HepG2 (cell line): ENCODE measurements around the gene KCNK2. TPM values are rescaled to one million over a fixed set of nuclear protein-coding genes. Genes with fewer than 3 reads are reported as not detected.

Source experiments
- ATAC-seq: fragments of 200-7000 bp; cut with Tn5 transposase; 3 replicates; pipeline ENCODE4 v1.9.1; 2020; ENCODE audit warnings: mild to moderate bottlenecking, moderate library complexity
- BruUV-seq: library from RNA; stranded (reverse); fragments of 400-500 nt; replicated peaks from 2 replicates; lab custom pipeline; 2021; lab: Mats Ljungman, UMichigan
- CTCF ChIA-PET: fragments of 300-600 bp; formaldehyde crosslinking; extraction: SDS; loops from one replicate; lab custom pipeline; 2021; ENCODE audit warnings: low total read pairs, inconsistent platforms, low intra/inter-chr PET ratio; lab: Yijun Ruan, JAX
- POLR2A ChIA-PET: fragments of 350-600 bp; sonication (Branson Sonifier 250); formaldehyde crosslinking; loops from one replicate; lab custom pipeline; 2020; ENCODE audit warnings: antibody characterized with exemption, inconsistent platforms; lab: Yijun Ruan, JAX
- DNase-seq: peaks from one replicate; pipeline ENCODE4 v3.0.0-alpha.2; 2015; ENCODE audit warnings: low spot score
- FAIRE-seq: peaks from 3 replicates; lab custom pipeline; 2011; peaks lifted over from hg19 to GRCh38; lab: Jason Lieb, UNC
- H2AFZ ChIP-seq: one replicate; pipeline ENCODE4 v1.6.1; 2011; ENCODE audit warnings: low read length, inconsistent platforms
- H3K27ac ChIP-seq: fragments of 300-600 bp; 3 replicates; pipeline ENCODE4 v1.8.0; 2011; ENCODE audit warnings: mixed run types, mild to moderate bottlenecking, mixed read lengths, low read length, inconsistent platforms; ENCODE audit not compliant: insufficient read depth; ENCODE audit errors: extremely low read length
- H3K27me3 ChIP-seq, 2 experiments: fragments of 200-600 bp in 1 of 2; 2 replicates in 1 of 2; 3 replicates in 1 of 2; pipeline versions ENCODE4 v1.6.0 to v1.8.0; 2011; ENCODE audit warnings: low read length in 2 of 2, mild to moderate bottlenecking in 2 of 2, moderate library complexity in 2 of 2, inconsistent platforms in 1 of 2; ENCODE audit not compliant: insufficient read depth in 2 of 2, control insufficient read depth in 1 of 2
- H3K36me3 ChIP-seq, 2 experiments: fragments of 200-600 bp in 1 of 2; replicated peaks in 1 of 2; 2 replicates in 1 of 2; 3 replicates in 1 of 2; pipeline versions ENCODE4 v1.5.1 to v1.8.0; 2011; ENCODE audit warnings: low read length in 2 of 2, inconsistent platforms in 1 of 2; ENCODE audit not compliant: insufficient read depth in 2 of 2, control insufficient read depth in 1 of 2
- H3K4me1 ChIP-seq: 2 replicates; pipeline ENCODE4 v1.5.1; 2012; ENCODE audit warnings: low read length, inconsistent platforms; ENCODE audit not compliant: insufficient read depth
- H3K4me2 ChIP-seq: 2 replicates; pipeline ENCODE4 v1.6.0; 2011; ENCODE audit warnings: low read depth, low read length, inconsistent platforms
- H3K4me3 ChIP-seq, 3 experiments: fragments of 200-600 bp in 1 of 3; sonication (generic), shearing (Covaris generic) in 1 of 3; replicated peaks in 1 of 3; 2 replicates each; pipeline ENCODE4 v1.5.1; 2011 to 2016; ENCODE audit warnings: low read length in 3 of 3, inconsistent platforms in 2 of 3, low read depth in 2 of 3, mild to moderate bottlenecking in 2 of 3, control low read depth in 1 of 3, mixed read lengths in 1 of 3; ENCODE audit not compliant: insufficient read depth in 1 of 3
- H3K79me2 ChIP-seq: one replicate; pipeline ENCODE4 v1.6.1; 2011; ENCODE audit warnings: low read length, inconsistent platforms; ENCODE audit not compliant: insufficient read depth
- H3K9ac ChIP-seq: 2 replicates; pipeline ENCODE4 v1.6.0; 2011; ENCODE audit warnings: mild to moderate bottlenecking, low read depth, low read length, inconsistent platforms; ENCODE audit not compliant: insufficient read depth
- H3K9me3 ChIP-seq: 2 replicates; pipeline ENCODE4 v1.5.1; 2012; ENCODE audit warnings: mild to moderate bottlenecking, low read length
- H4K20me1 ChIP-seq: 2 replicates; pipeline ENCODE4 v1.6.0; 2011; ENCODE audit warnings: inconsistent platforms, mild to moderate bottlenecking, low read length, moderate library complexity; ENCODE audit not compliant: insufficient read depth
- SMC3 ChIP-seq: IDR thresholded peaks from 2 replicates; pipeline ENCODE4 v1.6.1; 2011; ENCODE audit warnings: low read length, improper control_type of control experiment
- STAG1 ChIP-seq: sonication (generic); formaldehyde crosslinking; IDR thresholded peaks from 2 replicates; pipeline ENCODE4 v1.4.0; 2020; ENCODE audit warnings: missing genetic modification reagents
- WGBS: methylation state at CpG from one replicate; pipeline ENCODE4 v1.1.6; 2017; ENCODE audit warnings: low lambda C conversion rate; 5-methylcytosine and 5-hydroxymethylcytosine counted together
- in situ Hi-C: cut with HindIII; loops from 2 replicates; pipeline ENCODE4 v1.10.0; 2017; ENCODE audit warnings: low pct_unique_long_range_greater_than_20kb; ENCODE audit not compliant: extremely low pct_ligation_motif_present
- intact Hi-C: fragments of 100-400 bp; cut with micrococcal nuclease; formaldehyde crosslinking; loops from one replicate; pipeline ENCODE4 v1.10.0; 2022; ENCODE audit not compliant: unreplicated experiment
- polyA plus RNA-seq, 8 experiments: library from polyadenylated mRNA; depleted of rRNA in 3 of 8; stranded (reverse) in 7 of 8; unstranded in 1 of 8; fragments of >200 nt; fragmentation: Illumina TruSeq in 4 of 8; extraction: Trizol in 4 of 8; gene quantifications; 2 replicates each; pipeline versions ENCODE4 v1.2.1 to v1.2.3, GENCODE V29; 2011 to 2016; ENCODE audit warnings: low read depth in 4 of 8, missing spikeins in 1 of 8, mixed read lengths in 1 of 8; ENCODE audit not compliant: insufficient read depth in 1 of 8
- total RNA-seq, 5 experiments: library from RNA; depleted of rRNA; stranded (reverse); fragments of >200 nt; fragmentation: Illumina TruSeq; extraction: Trizol; gene quantifications; 2 replicates each; pipeline ENCODE4 v1.2.3, GENCODE V29; 2016; ENCODE audit warnings: low read depth in 1 of 5
- TF ChIP-seq, protein P1 (sequence below): sonication (generic); formaldehyde crosslinking; IDR thresholded peaks from 2 replicates; pipeline ENCODE4 v1.5.0; 2020; ENCODE audit warnings: mild to moderate bottlenecking, missing genetic modification reagents, moderate library complexity
- TF ChIP-seq, protein P2 (sequence below): sonication (generic); formaldehyde crosslinking; IDR thresholded peaks from 2 replicates; pipeline ENCODE4 v1.5.0; 2020; ENCODE audit warnings: mild to moderate bottlenecking, missing genetic modification reagents, borderline replicate concordance

Gene KCNK2
- total and polyA plus RNA-seq, 2 of the 13 experiments (the other 11 are each of a cell fraction or from before 2014, with no cell fraction given): not detected

DNA sequence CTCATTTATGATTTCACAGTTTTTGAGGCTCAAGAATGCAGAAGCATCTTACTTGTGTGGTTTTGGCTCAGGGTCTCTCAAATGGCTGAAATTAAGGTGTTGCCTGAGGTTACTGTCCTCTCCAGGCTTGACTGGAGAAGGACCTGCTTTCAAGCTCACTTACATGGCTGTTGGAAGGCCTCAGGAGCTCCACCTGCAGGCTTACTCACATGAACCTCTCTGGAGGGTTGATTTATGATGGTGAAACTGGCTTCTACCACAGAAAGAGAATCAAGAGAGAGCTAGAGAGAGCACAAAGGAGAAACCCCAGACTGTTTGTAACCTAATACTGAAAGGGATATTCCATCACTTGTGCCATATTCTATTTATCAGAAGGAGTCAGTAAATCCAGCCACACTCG is 6.2 kb upstream of the KCNK2 start:
- Histone ChIP-seq H3K36me3 (no peaks in the 10 kb centered on the region), H3K27ac (no peak overlapping the region), H3K27me3 (0 out of 5 replicates have a peak, but pooled peaks cover 0 to 8% of the 10 kb centered on the region in 2 experiments), H4K20me1 (no peaks in the 10 kb centered on the region), H2AFZ (no peak overlapping the region), H3K79me2 (no peaks in the 10 kb centered on the region), H3K9ac (no peak overlapping the region), H3K4me1 (no peaks in the 10 kb centered on the region), H3K9me3 (no peaks in the 10 kb centered on the region), H3K4me2 (no peak overlapping the region), H3K4me3 (no peak overlapping the region)
- peak; percentile 43 for TF ChIP-seq STAG1 (CRISPR knock-in tag)
- TF ChIP-seq, protein P1, sequence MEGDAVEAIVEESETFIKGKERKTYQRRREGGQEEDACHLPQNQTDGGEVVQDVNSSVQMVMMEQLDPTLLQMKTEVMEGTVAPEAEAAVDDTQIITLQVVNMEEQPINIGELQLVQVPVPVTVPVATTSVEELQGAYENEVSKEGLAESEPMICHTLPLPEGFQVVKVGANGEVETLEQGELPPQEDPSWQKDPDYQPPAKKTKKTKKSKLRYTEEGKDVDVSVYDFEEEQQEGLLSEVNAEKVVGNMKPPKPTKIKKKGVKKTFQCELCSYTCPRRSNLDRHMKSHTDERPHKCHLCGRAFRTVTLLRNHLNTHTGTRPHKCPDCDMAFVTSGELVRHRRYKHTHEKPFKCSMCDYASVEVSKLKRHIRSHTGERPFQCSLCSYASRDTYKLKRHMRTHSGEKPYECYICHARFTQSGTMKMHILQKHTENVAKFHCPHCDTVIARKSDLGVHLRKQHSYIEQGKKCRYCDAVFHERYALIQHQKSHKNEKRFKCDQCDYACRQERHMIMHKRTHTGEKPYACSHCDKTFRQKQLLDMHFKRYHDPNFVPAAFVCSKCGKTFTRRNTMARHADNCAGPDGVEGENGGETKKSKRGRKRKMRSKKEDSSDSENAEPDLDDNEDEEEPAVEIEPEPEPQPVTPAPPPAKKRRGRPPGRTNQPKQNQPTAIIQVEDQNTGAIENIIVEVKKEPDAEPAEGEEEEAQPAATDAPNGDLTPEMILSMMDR: peak; percentile 24; the same call in 1 of the 2 replicates
- TF ChIP-seq, protein P2, sequence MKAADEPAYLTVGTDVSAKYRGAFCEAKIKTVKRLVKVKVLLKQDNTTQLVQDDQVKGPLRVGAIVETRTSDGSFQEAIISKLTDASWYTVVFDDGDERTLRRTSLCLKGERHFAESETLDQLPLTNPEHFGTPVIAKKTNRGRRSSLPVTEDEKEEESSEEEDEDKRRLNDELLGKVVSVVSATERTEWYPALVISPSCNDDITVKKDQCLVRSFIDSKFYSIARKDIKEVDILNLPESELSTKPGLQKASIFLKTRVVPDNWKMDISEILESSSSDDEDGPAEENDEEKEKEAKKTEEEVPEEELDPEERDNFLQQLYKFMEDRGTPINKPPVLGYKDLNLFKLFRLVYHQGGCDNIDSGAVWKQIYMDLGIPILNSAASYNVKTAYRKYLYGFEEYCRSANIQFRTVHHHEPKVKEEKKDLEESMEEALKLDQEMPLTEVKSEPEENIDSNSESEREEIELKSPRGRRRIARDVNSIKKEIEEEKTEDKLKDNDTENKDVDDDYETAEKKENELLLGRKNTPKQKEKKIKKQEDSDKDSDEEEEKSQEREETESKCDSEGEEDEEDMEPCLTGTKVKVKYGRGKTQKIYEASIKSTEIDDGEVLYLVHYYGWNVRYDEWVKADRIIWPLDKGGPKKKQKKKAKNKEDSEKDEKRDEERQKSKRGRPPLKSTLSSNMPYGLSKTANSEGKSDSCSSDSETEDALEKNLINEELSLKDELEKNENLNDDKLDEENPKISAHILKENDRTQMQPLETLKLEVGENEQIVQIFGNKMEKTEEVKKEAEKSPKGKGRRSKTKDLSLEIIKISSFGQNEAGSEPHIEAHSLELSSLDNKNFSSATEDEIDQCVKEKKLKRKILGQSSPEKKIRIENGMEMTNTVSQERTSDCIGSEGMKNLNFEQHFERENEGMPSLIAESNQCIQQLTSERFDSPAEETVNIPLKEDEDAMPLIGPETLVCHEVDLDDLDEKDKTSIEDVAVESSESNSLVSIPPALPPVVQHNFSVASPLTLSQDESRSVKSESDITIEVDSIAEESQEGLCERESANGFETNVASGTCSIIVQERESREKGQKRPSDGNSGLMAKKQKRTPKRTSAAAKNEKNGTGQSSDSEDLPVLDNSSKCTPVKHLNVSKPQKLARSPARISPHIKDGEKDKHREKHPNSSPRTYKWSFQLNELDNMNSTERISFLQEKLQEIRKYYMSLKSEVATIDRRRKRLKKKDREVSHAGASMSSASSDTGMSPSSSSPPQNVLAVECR (CRISPR knock-in tag): no peak
- 0 out of 2 replicates have a peak, but pooled peaks have one; percentile 16 for TF ChIP-seq SMC3
- DNase-seq (peak; percentile 34), ATAC-seq (peak; percentile 89), FAIRE-seq (peak; percentile 26)
- in situ Hi-C loops: no loop called here
- intact Hi-C loops: loop anchor here (1.0 kb wide), 2 partner anchors 267 to 417 kb away; no protein-coding TSS in a partner anchor
- ChIA-PET POLR2A (no interaction called here), CTCF (no interaction called here)
- BruUV-seq: no TSS peak
- 0% methylated on average over 1 of the region's 1 CpG for WGBS
